Fibroblast of gingiva (primary cell): ENCODE measurements around the gene SEC24D.
"Not testable (repeated sequence)": the region's sequence is repeated elsewhere in the genome, so short reads cannot be mapped to it uniquely, and the experiment has no call there.

Source experiments
- DNase-seq: peaks from one replicate; pipeline ENCODE4 v3.0.0-alpha.2; 2011; ENCODE audit warnings: low read depth

SEC24D gene

DNA sequence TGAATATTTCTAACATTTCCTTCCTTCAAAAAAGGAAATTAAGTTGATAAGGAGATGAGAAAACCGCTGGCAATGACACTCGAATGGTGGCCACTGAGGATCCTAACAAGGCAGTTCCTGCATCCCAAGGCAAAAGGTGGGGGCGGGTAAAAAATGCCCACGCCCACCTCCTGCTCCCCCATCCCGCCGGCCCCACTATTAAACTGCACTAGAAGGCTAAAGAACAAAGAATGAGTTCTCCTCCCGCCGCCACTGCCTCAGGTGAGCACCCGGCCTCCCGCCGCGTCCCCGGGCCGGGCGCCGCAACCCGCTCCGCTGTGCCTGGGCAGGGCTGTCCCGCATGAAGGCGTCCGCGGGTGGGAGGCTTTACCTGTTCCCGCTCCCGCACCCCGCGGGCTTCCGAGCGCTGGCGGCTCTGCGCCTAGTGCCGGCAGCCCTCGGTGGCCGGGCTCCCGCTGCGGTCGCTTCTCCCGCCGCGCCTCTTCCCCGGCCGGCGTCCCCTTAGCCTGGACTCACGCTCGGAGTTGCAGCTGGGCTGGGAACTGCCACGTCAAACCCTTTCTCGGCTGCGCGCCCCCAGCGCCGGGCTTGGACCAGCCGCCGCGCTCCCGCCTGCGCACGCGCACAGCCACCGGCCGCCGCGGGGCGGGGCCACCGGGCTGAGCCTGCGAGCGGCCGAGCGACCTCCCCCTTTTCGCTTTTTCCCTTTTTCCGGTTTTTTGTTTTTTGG is at the start of gene SEC24D:
SEC24D (minus strand) TSS at position 556 of the 730 bp plus-strand sequence. CDS start 2,430 bp downstream, outside the sequence.
- peak; percentile 85 for DNase-seq

DNA sequence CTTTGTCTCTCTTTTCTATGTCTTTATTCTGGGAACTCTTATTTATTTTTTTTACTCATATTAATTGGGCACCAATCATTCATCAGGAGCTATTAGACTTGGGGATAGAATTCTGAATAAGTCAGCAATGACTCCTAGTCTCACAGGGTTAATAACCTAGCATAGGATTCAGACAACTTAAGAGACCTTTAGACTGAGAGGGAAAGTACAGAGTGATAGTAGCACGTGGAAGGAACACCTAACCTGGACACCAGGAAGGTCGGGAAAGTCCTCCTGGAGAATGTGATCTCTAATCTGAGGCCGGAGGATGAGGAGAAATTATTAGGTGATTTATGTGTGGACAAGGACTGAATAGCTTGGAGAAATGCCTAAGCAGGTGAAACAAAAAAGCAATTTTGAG is 48.8 kb upstream of the SEC24D start:
- DNase-seq: no peak

DNA sequence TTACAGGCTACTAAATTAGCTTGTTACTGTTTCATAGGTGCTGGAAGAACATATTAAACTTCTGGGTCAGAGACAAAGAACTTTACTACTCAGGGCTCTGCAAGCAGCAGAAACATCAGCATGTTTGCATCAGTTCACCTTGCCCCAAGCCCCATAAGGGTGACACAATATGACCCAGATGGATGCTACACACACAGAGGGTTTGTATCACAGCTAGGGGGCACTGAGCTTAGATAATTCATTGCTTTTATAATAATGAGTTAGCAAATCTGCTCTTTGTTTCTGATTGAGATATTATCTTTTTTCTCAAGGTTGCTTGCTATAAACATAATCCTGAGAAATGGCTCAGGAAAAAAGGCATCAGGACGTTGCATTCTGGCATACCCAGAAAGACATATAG is 47.9 kb upstream of the SEC24D start:
- no peak for DNase-seq

DNA sequence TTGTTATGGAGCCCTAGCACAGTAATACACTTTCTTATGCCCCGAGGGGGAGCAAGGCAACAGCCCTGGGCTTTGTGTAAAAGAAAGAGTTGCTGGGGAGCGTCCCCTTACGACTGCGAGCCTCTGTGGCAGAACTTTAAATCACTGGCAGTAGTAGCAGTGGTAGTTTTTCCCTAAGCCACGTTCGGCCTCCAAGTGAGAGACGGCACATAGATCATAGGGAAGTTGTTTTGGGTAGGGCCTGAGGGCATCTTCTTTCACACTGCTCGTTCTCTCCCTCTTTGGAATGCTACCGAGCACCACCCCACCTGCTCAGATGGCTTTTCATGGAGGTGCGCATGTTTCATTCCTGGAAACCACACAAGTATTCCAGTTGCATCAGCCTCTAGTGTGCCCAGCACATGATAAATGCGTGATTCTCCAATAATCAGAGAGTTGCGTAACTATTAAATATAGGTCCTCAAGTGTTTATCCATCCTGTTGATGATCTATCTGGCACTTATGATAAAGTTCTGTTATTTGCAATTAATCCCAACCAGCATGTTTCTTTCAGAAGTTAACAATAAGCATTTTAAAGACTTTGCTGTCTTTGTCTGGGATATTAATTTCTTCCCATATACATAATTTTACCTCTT is 45.7 kb upstream of the SEC24D start:
- no peak for DNase-seq

DNA sequence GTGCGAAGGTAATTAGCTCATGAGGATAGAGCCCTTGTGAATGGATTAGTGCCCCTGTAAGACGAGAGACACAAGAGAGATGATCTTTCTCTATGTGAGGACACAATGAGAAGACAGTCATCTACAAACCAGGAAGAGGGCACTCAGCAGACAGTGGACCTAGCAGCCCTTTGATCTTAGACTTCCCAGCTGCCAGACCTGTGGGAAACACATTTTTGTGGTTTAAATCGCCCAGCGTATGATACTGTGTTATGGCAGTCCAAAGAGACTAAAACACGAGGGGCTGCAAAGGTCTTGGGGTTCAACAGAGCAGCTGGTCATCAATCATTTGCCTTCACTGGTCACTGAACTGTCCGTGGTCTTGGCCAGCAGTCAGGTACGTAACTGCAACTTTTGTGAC is 43.5 kb upstream of the SEC24D start:
- no peak for DNase-seq

DNA sequence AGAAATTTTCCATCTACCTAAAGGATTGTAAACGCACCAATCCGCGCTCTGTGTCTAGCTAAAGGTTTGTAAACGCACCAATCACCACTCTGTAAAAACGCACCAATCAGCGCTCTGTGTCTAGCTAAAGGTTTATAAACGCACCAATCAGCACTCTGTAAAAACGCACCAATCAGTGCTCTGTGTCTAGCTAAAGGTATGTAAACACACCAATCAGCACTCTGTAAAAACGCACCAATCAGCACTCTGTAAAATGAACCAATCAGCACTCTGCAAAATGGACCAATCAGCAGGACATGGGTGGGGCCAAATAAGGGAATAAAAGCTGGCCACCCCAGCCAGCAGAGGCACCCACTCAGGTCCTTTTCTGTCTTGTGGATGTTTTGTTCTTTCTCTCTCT is 42.6 kb upstream of the SEC24D start:
- not testable (repeated sequence) for DNase-seq

DNA sequence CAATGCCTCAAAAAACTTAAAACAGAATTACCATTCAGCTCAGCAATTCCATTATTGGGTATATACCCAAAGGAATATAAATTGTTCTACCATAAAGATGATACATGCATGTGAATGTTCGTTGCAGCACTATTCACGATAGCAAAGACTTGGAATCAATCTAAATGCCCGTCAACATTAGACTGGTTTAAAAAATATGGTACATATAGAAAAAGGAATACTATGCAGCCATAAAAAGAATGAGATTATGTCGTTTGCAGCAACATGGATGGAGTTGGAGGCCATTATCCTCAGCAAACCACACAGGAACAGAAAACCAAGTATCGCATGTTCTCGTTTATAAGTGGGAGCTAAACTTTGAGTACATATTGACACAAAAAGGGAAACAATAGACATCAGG is 41.9 kb upstream of the SEC24D start:
- DNase-seq: no peak

DNA sequence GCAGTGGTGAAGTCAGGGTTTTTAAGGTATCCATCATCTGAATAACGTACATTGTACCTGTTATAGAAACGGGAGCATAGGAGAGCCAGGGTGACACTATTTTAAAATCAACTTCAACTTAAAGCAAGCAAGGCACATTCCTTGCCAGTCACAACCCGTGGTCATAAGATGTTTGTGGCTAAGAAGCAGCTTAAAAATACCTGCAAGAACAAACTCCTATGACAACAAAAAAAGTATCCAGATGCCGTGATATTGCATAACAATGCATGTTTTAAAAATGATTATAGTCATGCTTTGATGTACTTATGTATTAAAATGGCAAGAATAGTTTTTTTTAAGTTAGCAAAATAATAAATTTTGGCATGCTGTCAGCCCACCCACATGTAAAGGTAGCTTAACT is 36.3 kb upstream of the SEC24D start:
- no peak for DNase-seq

DNA sequence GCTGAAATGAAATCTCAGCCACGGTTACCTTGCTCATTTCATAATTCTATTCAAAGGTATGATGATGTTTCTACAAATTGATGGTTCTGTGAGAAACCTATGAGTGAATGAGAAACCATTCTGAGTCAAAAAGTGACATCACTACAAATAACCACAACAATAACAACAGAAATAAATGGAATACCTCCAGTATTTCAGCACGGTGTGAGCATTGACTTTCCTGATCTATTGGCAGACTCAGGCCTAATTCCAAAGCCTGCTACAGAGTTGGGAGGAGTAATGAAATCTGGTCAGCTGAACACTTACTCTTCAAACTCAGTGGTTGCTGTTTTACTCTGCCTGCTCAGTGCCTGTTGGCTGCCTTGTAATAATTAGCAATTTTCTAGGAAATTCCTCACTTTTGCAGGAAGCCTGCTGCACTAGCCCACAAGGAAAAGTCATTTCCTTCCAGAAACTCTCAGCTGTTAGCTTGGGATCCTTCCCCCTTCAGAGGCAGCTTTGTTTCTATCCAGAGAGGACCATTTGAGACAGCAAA is 33.9 kb upstream of the SEC24D start:
- DNase-seq: peak; percentile 21

DNA sequence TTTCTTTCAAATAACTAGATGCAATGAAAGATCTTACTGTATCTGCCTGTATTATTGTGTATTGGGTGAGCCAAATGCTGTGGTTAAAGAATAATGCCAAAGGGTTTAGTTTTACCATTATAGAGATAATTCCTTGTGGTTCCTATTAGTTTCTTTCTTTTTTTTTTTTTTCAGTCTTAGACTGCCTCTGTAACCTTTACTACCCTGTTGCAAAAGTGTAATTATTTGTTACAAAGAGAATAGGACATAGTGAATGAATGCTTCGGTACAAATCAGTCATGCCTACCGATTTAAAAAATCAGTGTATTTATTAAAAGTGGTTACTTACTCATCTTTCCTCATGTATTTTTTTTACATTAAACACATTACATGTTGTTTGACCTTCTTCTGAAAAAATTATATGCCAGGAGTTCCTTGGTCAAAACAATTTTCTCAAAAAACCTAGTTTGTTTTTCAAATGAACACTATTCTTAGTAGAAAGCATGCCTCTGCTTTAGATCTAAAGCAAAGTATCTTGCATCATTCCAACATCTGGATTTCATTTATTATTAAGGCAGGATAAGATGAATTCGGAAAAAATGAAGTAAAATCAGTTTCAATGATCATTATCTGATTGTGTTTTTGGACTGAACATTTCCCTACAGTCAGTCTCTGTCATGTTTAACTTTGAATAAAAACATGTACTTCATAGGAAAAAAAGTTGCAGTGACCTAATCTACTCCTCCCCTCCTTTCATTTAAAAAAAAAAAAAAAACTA is 31.6 kb upstream of the SEC24D start:
- DNase-seq: peak; percentile 67

DNA sequence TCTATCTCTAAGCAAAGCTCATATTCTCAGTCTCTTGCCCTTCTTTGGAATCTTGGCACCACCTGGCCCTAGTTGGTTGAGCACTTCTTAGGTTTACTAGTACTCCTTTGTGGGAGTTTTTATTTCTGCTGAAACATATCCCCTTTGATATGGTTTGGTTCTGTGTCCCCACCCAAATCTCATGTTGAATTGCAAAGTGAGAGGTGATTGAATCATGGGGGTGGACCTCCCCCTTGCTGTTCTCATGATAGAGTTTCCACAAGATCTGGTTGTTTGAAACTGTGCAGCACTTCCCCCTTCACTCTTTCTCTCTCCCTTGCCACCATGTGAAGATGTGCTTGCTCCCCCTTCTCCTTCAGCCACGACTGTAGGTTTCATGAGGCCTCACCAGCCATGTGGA is 30.5 kb upstream of the SEC24D start:
- DNase-seq: no peak

DNA sequence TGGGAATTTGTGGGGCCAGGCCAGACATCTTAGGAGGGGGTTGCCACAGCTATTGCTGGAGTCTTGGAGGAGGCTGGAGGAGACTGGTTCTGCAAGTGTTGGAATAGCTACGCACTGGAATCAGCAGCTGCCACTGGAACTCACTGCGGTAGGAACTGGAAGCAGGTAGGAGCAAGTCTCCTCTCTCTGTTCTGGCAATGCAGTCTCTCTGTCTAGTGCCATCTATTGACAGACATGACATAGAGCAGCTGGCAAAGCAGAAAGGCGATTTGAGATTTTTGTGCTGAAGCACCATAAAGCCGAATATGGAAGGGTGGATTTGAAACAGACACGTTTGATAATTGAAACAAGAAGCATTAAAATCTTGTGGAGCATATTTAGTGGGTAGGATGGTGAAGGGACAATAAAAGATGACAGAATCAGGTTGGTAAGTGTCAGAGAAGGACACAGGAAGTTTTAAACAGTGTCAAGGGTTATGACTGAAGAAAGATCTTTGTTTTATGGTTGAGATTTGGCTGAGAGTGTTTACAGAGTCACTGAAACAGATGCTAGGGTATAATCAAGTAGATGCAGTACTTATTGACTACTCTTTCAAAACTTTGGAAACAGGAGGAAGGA is 29.3 kb upstream of the SEC24D start:
- DNase-seq: peak; percentile 37

- DNase-seq: no peak
Measured at GRCh38 chr4:118858779-118859178, 22.9 kb upstream of the SEC24D start.

DNA sequence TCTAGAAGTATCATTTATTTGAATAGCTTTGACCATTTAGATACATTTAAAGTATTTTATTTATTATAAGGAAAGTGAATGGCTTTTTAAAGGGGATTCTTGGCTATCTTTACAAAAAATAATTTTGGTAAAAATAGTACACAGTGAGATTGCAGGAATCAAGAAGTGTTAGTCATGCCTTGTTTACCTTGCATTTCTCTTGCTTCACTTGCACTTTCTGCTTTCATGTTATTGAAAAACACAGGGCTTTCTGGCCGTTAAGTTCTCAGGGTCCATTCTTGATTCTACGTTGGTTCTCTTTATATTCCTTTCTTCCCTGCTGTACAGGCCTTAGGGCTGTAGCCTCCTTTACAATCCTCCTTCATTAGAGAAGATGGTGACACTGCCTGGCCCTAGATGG is 21.8 kb upstream of the SEC24D start:
- DNase-seq: no peak

DNA sequence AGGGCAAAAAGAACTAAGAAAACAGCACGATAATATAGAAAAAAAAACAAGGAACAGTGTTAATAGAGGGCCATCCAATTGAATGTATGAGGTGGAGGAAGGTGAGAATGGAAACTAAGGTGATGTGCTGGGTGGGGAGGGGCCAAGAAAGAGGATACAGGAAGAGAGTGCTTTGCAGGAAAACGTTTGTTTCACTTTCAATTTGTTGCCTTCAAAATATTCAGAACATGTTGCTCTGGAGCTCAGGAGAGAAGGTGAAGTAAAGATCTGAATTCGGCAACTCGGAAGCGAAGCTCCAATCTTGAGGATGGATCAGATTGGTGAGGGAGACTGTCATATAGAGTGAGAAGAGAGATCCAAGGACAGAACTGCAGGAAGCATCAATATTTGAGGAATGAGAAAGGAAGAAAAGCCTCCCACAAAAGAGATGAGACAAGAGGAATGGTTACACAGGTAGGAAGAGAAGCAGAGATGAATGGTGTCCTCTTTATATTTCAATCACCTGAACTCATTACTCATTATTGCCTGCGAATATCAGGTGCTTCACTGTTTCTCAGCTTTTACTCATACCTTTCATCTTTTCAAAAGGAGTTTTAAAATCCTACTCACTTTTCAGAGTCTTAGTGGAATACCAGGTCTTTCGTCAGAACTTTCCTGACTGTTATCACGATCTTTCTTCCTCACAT is 14.7 kb upstream of the SEC24D start:
- no peak for DNase-seq

- no peak for DNase-seq
Measured at GRCh38 chr4:118849867-118850487, 14.1 kb upstream of the SEC24D start.

- DNase-seq: no peak
Measured at GRCh38 chr4:118848901-118849300, 13.0 kb upstream of the SEC24D start.

DNA sequence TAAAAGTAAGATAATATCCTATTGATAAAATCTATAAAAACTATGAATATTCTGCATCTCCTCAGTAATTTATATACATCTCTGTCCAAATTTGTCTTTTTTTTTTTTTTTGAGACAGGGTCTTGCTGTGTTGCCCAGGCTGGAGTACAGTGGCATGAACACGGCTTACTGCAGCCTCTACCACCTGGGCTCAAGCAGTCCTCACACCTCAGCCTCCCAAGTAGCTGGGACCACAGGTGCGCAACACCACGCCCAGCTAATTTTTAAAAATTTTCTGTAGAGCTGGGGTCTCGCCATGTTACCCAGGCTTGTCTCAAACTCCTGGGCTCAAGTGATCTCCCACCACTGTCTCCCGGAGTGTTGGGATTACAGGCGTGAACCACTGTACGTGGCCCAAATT is 12.3 kb upstream of the SEC24D start:
- no peak for DNase-seq

DNA sequence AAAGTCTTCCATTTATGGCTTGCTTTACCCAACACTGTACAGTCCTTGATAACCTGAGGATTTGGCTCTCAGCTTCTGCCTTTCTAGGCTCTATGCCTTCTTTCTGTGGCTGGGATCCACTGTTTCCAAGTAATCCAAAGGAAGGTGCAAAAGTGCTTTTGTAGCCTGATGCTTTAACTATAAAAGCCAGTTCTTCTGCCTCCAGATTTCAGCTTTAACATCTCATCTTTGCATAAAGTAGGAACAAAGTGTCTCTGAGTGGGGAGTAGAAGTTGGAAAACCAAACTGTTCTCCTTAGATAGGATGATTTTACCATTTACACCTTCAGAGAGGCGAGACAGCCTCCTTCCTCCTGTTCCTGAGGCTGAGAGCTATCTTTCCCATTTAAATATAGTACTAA is 11.1 kb upstream of the SEC24D start:
- no peak for DNase-seq

GRCh38 chr4:118845552-118846050 is 9.7 kb upstream of the SEC24D start:
- no peak for DNase-seq

DNA sequence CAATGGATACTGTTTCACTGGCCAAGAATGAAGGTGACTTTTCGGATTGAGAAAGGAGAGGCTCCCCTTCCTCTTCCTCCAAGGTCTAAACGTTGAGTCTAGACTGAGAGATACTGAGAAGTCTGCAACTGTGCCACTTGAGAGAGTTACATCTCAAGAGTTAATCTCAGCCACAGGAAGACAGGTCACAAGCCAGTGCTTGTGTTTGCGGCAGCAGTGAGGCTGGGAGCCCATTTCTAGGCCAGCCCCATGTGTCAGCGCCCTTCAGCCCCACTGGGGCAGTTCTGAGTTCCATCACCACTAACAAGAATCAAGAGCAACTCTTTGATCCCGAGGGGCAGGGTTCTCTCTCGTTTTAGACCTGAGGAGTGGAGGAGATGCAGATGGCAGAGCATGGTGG is 7.3 kb upstream of the SEC24D start:
- DNase-seq: no peak
